Glutamatergic neuron (in vitro differentiated cells): ENCODE measurements around the gene VWF. TPM values are rescaled to one million over a fixed set of nuclear protein-coding genes. Genes with fewer than 3 reads are reported as not detected.

Experiments used
- DNase-seq: peaks from one replicate; pipeline ENCODE4 v3.0.0; 2022
- H3K27ac Mint-ChIP-seq: one replicate; pipeline ENCODE4 v1.8.0; 2020; ENCODE audit warnings: mild to moderate bottlenecking, mixed read lengths, inconsistent platforms; ENCODE audit not compliant: unreplicated experiment
- H3K27me3 Mint-ChIP-seq: one replicate; pipeline ENCODE4 v1.8.0; 2020; ENCODE audit warnings: mild to moderate bottlenecking, moderate library complexity, mixed read lengths, inconsistent platforms; ENCODE audit not compliant: unreplicated experiment
- H3K36me3 Mint-ChIP-seq: one replicate; pipeline ENCODE4 v1.8.0; 2020; ENCODE audit warnings: mild to moderate bottlenecking, mixed read lengths, inconsistent platforms; ENCODE audit not compliant: unreplicated experiment
- H3K4me1 Mint-ChIP-seq: one replicate; pipeline ENCODE4 v1.8.0; 2020; ENCODE audit warnings: mild to moderate bottlenecking, low read depth, mixed read lengths, inconsistent platforms; ENCODE audit not compliant: unreplicated experiment
- H3K4me3 Mint-ChIP-seq: one replicate; pipeline ENCODE4 v1.8.0; 2020; ENCODE audit warnings: mild to moderate bottlenecking, mixed read lengths, inconsistent platforms; ENCODE audit not compliant: unreplicated experiment
- H3K9me3 Mint-ChIP-seq: one replicate; pipeline ENCODE4 v1.8.0; 2020; ENCODE audit warnings: mild to moderate bottlenecking, moderate library complexity, mixed read lengths, inconsistent platforms; ENCODE audit not compliant: unreplicated experiment
- total RNA-seq: library from RNA; stranded (reverse); fragmentation: NEBNext Ultra II Directional; extraction: Animal tissue kit (Norgen Biotek cat#: 25700); gene quantifications from one replicate; pipeline ENCODE4 v1.2.1, GENCODE V29; 2021; ENCODE audit not compliant: unreplicated experiment
- TF ChIP-seq, protein P1 (sequence below): fragments of 200-600 bp; sonication (generic); IDR thresholded peaks from one replicate; pipeline ENCODE4 v1.5.0; 2021; ENCODE audit not compliant: partially characterized antibody, unreplicated experiment

Gene VWF
- total RNA-seq, 1 donor from 2014 or later: 0.37 TPM

DNA sequence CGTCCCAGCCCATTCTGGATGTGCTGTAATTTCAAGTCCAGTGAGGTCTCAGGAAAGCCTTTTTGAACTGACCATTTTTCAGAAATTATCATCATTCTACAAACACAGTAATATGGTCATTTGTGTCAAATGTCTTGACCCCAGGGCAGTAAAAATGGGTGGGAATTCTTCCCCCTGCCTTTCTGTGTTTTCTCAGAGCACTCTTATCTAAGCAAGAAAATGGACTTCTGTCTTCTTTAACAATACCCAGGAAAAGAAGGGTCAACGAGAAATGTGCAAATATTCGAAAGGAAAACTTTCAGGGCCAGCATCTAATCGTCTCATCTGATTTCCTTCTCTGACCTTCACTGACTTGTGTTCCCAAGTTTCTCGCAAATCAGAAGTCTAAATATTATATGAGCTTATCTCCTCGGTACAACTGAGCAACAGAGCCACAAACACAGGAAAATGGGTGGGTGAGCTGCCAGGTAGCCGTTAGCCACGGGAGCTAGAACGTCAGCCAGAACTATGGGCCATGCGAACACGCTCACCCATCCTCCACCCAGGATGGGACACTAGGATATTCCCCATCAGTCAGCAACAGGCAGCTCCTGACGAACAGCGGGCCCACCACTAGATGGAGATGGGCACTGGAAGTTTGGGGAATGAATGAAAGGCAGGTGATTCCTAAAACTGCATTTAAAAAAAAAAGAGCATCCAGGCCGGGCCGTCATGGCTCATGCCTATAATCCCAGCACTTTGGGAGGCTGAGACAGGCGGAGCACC lies 57.1 kb downstream of the VWF start:
- Mint-ChIP-seq H3K4me3 (no peak overlapping the region), H3K9me3 (peaks cover 3% of the 10 kb centered on the region), H3K27ac (no peak overlapping the region), H3K36me3 (no peaks in the 10 kb centered on the region), H3K27me3 (peaks cover 5% of the 10 kb centered on the region), H3K4me1 (no peaks in the 10 kb centered on the region)
- TF ChIP-seq, protein P1, sequence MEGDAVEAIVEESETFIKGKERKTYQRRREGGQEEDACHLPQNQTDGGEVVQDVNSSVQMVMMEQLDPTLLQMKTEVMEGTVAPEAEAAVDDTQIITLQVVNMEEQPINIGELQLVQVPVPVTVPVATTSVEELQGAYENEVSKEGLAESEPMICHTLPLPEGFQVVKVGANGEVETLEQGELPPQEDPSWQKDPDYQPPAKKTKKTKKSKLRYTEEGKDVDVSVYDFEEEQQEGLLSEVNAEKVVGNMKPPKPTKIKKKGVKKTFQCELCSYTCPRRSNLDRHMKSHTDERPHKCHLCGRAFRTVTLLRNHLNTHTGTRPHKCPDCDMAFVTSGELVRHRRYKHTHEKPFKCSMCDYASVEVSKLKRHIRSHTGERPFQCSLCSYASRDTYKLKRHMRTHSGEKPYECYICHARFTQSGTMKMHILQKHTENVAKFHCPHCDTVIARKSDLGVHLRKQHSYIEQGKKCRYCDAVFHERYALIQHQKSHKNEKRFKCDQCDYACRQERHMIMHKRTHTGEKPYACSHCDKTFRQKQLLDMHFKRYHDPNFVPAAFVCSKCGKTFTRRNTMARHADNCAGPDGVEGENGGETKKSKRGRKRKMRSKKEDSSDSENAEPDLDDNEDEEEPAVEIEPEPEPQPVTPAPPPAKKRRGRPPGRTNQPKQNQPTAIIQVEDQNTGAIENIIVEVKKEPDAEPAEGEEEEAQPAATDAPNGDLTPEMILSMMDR: no peak
- DNase-seq: no peak

DNA sequence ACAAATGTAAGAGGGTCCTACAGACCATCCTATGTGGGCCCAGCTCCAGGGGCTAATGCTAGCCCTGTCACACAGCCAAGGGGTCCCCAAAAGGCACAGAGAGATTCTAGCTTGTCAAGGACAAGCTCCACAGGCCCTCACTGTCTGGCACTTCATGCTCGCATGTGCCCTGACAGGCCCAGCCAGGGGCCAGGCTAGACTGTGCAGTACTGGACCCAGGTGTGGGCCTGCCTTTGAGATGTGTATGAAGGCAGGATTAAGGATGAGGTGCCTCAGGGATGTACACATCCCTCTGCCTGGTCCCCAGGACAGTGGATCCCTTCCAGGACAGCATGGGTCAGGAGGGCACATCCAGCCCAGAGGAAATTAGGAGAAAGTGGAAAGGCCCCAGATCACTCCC lies 57.8 kb downstream of the VWF start:
- no peak overlapping the region for H3K27ac Mint-ChIP-seq
- no peaks in the 10 kb centered on the region for H3K36me3 Mint-ChIP-seq
- peaks cover 3% of the 10 kb centered on the region for H3K9me3 Mint-ChIP-seq
- no peaks in the 10 kb centered on the region for H3K4me1 Mint-ChIP-seq
- peaks cover 5% of the 10 kb centered on the region for H3K27me3 Mint-ChIP-seq
- H3K4me3 Mint-ChIP-seq: no peak overlapping the region
- no peak for DNase-seq
- TF ChIP-seq, protein P1: no peak

DNA sequence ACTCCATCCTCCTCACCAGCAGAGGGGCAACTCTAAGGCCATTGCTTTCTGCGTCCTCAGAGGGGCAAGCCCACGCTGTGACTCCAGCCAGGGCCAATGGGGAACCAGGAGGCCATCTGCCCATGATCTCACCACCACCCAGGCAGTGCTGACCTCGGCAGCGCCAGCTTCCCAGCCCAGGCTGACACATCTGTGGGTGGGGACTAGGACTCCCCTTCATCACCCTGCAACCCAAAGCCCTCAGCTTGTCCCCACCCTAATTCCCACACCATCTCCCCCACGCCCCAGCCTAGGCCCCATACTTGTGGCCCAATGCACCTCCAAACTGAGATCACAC lies 58.6 kb downstream of the VWF start:
- Mint-ChIP-seq H3K27ac (no peak overlapping the region), H3K4me1 (no peaks in the 10 kb centered on the region), H3K4me3 (no peak overlapping the region), H3K36me3 (no peaks in the 10 kb centered on the region), H3K27me3 (peaks cover 3% of the 10 kb centered on the region), H3K9me3 (peaks cover 3% of the 10 kb centered on the region)
- TF ChIP-seq, protein P1: no peak
- no peak for DNase-seq

DNA sequence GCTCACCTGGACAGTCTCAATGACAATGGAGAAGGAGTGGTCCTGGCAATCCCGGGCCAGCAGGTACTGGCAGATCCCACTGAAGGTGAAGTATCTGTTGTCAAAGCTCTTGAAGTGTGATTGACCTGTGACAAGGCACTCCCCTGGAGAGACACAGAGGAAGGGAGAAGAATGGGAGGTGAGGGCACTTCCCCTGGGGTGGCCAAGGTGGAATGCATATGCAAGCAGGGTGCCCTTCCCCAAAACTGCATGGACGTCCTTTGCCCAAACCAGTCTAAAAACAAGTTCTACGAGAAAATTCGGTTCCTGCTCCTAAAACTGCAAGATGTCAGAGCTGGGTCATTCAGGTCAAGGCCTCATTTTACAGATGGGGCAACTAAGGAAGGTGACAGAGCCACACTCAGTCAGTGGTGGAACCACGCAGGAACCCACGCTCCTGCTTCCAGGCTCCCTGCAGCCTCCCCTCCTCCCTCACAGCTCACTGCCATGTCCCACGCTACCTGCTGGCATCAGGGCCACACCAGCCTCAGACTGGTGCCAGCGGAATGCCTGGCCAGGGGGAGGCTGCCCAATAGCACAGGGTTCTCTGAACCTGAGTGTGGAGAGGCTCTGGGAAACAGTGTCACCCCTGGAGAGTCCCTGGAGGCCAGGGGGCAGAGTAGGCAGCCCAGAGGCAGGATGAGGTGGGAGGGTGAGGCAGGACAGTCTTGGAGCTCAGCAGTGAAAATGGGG lies 59.2 kb downstream of the VWF start:
- Mint-ChIP-seq H3K36me3 (no peaks in the 10 kb centered on the region), H3K4me1 (no peaks in the 10 kb centered on the region), H3K9me3 (peaks cover 3% of the 10 kb centered on the region), H3K27me3 (peaks cover 3% of the 10 kb centered on the region), H3K4me3 (no peak overlapping the region), H3K27ac (no peak overlapping the region)
- TF ChIP-seq, protein P1: no peak
- DNase-seq: no peak
